Measurements from ENCODE around the gene CFAP20DC.

DNA sequence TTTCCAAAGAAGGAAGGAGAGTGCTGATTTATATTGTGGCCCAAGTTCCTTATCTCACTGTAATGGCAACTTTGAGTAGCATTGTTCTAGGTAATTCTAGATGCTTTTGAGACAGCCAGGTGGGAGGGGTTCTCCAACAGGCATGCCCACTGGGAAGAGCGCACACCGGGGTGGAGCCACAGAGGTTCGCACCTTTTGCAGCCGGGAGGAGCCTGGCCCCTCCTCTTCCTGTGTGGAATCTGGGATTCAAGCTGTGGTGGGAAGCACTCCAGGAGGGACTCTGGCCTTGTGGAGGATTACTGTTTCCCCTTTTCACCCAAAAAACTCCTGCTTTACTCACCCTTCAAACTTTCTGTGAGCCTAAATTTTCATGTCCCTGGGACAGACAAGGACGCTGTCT lies 53.1 kb downstream of the CFAP20DC start:
- TF ChIP-seq POLR2A (IDR thresholded peaks at IDR 0.05; ENCODE audit: extremely low read depth, insufficient read length) (no peak), MYC (IDR thresholded peaks at IDR 0.05; ENCODE audit: low read depth, low read length) (no peak)
- TF ChIP-seq, protein P1, sequence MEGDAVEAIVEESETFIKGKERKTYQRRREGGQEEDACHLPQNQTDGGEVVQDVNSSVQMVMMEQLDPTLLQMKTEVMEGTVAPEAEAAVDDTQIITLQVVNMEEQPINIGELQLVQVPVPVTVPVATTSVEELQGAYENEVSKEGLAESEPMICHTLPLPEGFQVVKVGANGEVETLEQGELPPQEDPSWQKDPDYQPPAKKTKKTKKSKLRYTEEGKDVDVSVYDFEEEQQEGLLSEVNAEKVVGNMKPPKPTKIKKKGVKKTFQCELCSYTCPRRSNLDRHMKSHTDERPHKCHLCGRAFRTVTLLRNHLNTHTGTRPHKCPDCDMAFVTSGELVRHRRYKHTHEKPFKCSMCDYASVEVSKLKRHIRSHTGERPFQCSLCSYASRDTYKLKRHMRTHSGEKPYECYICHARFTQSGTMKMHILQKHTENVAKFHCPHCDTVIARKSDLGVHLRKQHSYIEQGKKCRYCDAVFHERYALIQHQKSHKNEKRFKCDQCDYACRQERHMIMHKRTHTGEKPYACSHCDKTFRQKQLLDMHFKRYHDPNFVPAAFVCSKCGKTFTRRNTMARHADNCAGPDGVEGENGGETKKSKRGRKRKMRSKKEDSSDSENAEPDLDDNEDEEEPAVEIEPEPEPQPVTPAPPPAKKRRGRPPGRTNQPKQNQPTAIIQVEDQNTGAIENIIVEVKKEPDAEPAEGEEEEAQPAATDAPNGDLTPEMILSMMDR (IDR thresholded peaks at IDR 0.05; ENCODE audit: low read depth, low read length) = no peak
- TF ChIP-seq, protein P2, sequence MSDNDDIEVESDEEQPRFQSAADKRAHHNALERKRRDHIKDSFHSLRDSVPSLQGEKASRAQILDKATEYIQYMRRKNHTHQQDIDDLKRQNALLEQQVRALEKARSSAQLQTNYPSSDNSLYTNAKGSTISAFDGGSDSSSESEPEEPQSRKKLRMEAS (IDR thresholded peaks at IDR 0.05; ENCODE audit: low read depth, low read length) = no peak
